Stimulated activated naive CD4-positive, alpha-beta T cell (primary cell): ENCODE data around the gene HLA-DRA.

ENCODE experiments used
- DNase-seq, 6 experiments: peaks; one replicate each; lab custom pipeline; 2025; lab: John Stamatoyannopoulos, UW

Gene HLA-DRA

DNA sequence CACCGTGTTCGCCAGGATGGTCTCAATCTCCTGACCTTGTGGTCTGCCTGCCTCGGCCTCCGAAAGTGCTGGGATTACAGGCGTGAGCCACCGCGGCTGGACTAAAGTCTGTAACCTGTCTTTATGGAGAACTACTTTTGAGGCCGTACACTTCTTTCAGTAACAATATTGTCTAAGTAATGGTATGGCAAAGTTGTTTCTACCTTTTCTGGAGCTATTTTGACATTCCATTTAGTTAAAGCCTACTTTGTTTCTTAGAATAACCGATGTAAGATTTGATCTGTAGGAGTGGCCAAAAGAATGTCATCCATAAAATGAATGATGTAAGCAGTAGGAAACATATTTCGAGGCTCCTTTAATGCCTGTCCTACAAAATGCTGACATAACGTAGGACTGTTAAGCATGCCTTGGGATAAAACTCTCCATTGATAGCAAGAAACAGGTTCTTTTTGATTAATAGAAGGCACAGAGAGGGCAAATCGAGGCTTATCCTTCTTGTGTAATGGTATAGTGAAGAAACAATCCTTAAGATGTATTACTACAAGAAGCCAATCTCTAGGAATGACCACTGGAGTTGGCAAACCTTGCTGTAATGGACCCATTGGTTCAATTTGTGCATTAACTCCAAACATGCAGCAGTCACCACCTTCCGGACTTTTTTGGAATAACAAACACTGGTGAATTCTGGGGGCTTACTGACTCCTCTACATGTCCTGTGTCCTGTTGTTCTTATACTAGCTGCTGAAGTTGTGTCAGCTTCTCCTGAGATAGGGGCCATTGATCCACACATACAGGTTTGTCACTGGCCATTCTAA lies 35.9 kb downstream of the HLA-DRA start:
- no peak for DNase-seq

GRCh38 chr6:32483968-32484613 lies 44.4 kb downstream of the HLA-DRA start:
- no peak for DNase-seq

GRCh38 chr6:32484614-32484998 lies 44.9 kb downstream of the HLA-DRA start:
- no peak for DNase-seq

DNA sequence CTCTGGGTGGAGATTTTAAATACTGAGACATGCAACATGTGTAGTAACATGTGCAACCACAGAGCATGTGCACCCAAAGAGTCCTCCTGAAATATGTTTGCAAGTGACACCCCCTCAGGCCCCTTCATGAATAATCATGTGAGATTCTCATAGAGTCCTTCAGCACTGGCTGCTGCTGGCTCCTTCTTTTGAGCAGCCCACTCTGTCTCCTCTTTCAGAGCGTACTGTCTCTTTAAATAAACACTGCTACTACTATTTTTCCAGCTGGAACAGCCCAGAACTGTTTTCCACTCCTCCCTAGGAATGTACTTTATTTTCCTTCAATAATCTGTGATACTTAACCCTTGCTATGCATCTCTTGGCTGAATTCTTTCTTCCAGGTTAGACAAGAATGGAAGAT lies 48.4 kb downstream of the HLA-DRA start:
- no peak for DNase-seq

DNA sequence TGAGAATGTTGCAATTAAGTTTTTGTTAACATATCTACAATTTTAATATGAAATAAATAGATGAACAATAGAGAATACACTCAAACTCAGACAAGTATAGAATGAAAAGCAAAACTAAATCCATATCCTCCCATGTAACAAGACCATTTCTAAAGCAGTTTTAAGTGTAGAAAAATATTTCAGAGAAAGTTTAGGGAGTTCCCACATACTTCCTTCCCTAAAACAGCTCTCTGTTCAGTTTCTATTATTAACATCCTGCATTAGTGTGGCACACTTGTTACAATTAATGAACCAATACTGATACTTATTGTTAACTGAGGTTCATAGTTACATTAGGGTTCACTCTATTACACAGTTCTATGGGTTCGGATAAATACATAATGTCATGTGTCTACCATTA lies 52.0 kb downstream of the HLA-DRA start:
- DNase-seq, result no peak

DNA sequence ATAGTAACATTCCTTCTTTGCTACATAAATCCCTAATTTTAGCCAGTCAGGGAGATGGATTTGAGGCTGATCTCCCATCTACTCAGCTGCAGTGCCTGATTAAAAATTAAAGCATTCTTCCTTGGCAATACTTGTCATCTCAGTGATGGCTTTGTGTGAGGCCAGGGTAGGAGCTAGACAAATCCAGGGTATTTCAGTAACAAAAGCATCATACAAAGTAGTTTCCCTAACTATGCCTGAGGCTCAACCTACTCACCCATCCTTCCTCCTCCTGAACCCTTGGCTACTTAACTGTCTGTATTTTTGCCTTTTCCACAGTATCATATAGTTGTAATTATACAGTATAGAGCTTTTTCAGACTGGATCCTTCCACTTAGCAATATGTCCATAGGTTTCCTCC lies 52.7 kb downstream of the HLA-DRA start:
- DNase-seq, result no peak
